Osteocyte (in vitro differentiated cells): Measurements from ENCODE around the gene SHF. TPM values are rescaled to one million over a fixed set of nuclear protein-coding genes. Genes with fewer than 3 reads are reported as not detected.

ENCODE experiments used
- DNase-seq: peaks from one replicate; pipeline ENCODE4 v3.0.0; 2021; ENCODE audit warnings: mixed read lengths; ENCODE audit not compliant: unreplicated experiment; ENCODE audit errors: extremely low spot score
- H3K27ac Mint-ChIP-seq: one replicate; pipeline ENCODE4 v1.8.0; 2021; ENCODE audit warnings: mild to moderate bottlenecking, mixed read lengths; ENCODE audit not compliant: unreplicated experiment
- H3K27me3 Mint-ChIP-seq: one replicate; pipeline ENCODE4 v1.8.0; 2021; ENCODE audit warnings: mixed read lengths; ENCODE audit not compliant: unreplicated experiment
- H3K36me3 Mint-ChIP-seq: one replicate; pipeline ENCODE4 v1.8.0; 2021; ENCODE audit warnings: mixed read lengths; ENCODE audit not compliant: unreplicated experiment
- H3K4me1 Mint-ChIP-seq: one replicate; pipeline ENCODE4 v1.8.0; 2021; ENCODE audit warnings: mixed read lengths; ENCODE audit not compliant: unreplicated experiment
- H3K4me3 Mint-ChIP-seq: one replicate; pipeline ENCODE4 v1.8.0; 2021; ENCODE audit warnings: mild to moderate bottlenecking, moderate library complexity, mixed read lengths; ENCODE audit not compliant: unreplicated experiment
- H3K9me3 Mint-ChIP-seq: one replicate; pipeline ENCODE4 v1.8.0; 2021; ENCODE audit warnings: mixed read lengths; ENCODE audit not compliant: unreplicated experiment
- CTCF ChIP-seq: fragments of 200-600 bp; sonication (generic); IDR thresholded peaks from 2 replicates; pipeline ENCODE4 v1.5.0; 2021; ENCODE audit warnings: antibody characterized with exemption, mild to moderate bottlenecking, moderate library complexity
- total RNA-seq: library from RNA; stranded (reverse); gene quantifications from 2 replicates; pipeline ENCODE4 v1.2.1, GENCODE V29; 2021

Gene SHF
- total RNA-seq, 1 donor from 2014 or later = 15.8 TPM

GRCh38 chr15:45117308-45118130 lies 70.2 kb downstream of the SHF start:
- H3K36me3 Mint-ChIP-seq = no peaks in the 10 kb centered on the region
- peaks cover 8% of the 10 kb centered on the region for H3K4me1 Mint-ChIP-seq
- H3K4me3 Mint-ChIP-seq = peak overlapping the region; percentile 24
- no peak overlapping the region for H3K27ac Mint-ChIP-seq
- TF ChIP-seq CTCF = no peak
- no peak for DNase-seq
- H3K9me3 Mint-ChIP-seq = no peaks in the 10 kb centered on the region
- H3K27me3 Mint-ChIP-seq = peaks cover 33% of the 10 kb centered on the region

Other genes with a start within 250 kb of the SHF start
- gene TERB2, start 231.3 kb downstream of the SHF start, total RNA-seq = not detected in 2 replicates
- gene SORD, start 164.8 kb downstream of the SHF start, total RNA-seq = 9.6 and 9.8 TPM in 2 replicates
- 0.08 TPM in 1 of 2 replicates, not detected in the other for gene DUOX2, start 73.8 kb downstream of the SHF start, total RNA-seq
- gene DUOXA2, start 73.6 kb downstream of the SHF start, total RNA-seq = not detected in 2 replicates
- gene DUOXA1, start 58.1 kb downstream of the SHF start, total RNA-seq = not detected in 2 replicates
- not detected in 2 replicates for gene DUOX1, start 58.0 kb downstream of the SHF start, total RNA-seq
- gene SLC28A2, start 64.3 kb upstream of the SHF start, total RNA-seq = not detected in 2 replicates
- gene GATM, start 190.6 kb upstream of the SHF start, total RNA-seq = not detected in 2 replicates